Endodermal cell (in vitro differentiated cells): ENCODE data around the gene PIEZO2. TPM values are rescaled to one million over a fixed set of nuclear protein-coding genes. Genes with fewer than 3 reads are reported as not detected.

Source experiments
- DNase-seq: peaks from one replicate; pipeline ENCODE4 v3.0.0-alpha.2; 2017
- H3K27ac ChIP-seq: 2 replicates; pipeline ENCODE4 v1.5.1; 2013; ENCODE audit warnings: mild to moderate bottlenecking, low read depth, low read length, moderate library complexity
- H3K27me3 ChIP-seq: 2 replicates; pipeline ENCODE4 v1.6.1; 2013; ENCODE audit warnings: mild to moderate bottlenecking, low read length, moderate library complexity; ENCODE audit not compliant: insufficient read depth, control insufficient read depth, poor library complexity, severe bottlenecking
- H3K36me3 ChIP-seq: 2 replicates; pipeline ENCODE4 v1.7.0; 2013; ENCODE audit warnings: mild to moderate bottlenecking, low read length, moderate library complexity; ENCODE audit not compliant: control insufficient read depth, insufficient read depth
- H3K4me1 ChIP-seq: one replicate; pipeline ENCODE4 v1.7.0; 2013; ENCODE audit warnings: low read length; ENCODE audit not compliant: control insufficient read depth, insufficient read depth
- H3K4me3 ChIP-seq: 2 replicates; pipeline ENCODE4 v1.5.1; 2013; ENCODE audit warnings: mild to moderate bottlenecking, low read length, moderate library complexity
- H3K9ac ChIP-seq: 2 replicates; pipeline ENCODE4 v1.6.1; 2013; ENCODE audit warnings: mild to moderate bottlenecking, low read length, moderate library complexity; ENCODE audit not compliant: poor library complexity, severe bottlenecking; ENCODE audit errors: extremely low read depth
- H3K9me3 ChIP-seq: 2 replicates; pipeline ENCODE4 v1.6.1; 2013; ENCODE audit warnings: mild to moderate bottlenecking, low read length, moderate library complexity; ENCODE audit not compliant: control insufficient read depth
- H3K27ac Mint-ChIP-seq: 2 replicates; pipeline ENCODE4 v1.8.0; 2020; ENCODE audit warnings: mixed read lengths
- H3K27me3 Mint-ChIP-seq: 2 replicates; pipeline ENCODE4 v1.8.0; 2021; ENCODE audit warnings: mild to moderate bottlenecking, mixed read lengths; ENCODE audit not compliant: insufficient read depth
- H3K36me3 Mint-ChIP-seq: 2 replicates; pipeline ENCODE4 v1.8.0; 2020; ENCODE audit warnings: low read depth, mixed read lengths
- H3K4me1 Mint-ChIP-seq: 2 replicates; pipeline ENCODE4 v1.8.0; 2020; ENCODE audit warnings: mixed read lengths
- H3K4me3 Mint-ChIP-seq: 2 replicates; pipeline ENCODE4 v1.8.0; 2020; ENCODE audit warnings: mild to moderate bottlenecking, moderate library complexity, mixed read lengths
- H3K9me3 Mint-ChIP-seq: 2 replicates; pipeline ENCODE4 v1.8.0; 2020; ENCODE audit warnings: mild to moderate bottlenecking, mixed read lengths
- WGBS, 2 experiments: methylation state at CpG; one replicate each; pipeline versions ENCODE4 v1.1.5 to v1.1.7; 2013; ENCODE audit warnings: missing lambda C conversion rate in 2 of 2, mixed read lengths in 1 of 2; ENCODE audit not compliant: insufficient coverage in 1 of 2, insufficient read length in 1 of 2; 5-methylcytosine and 5-hydroxymethylcytosine counted together
- total RNA-seq, 2 donors: library from RNA; stranded (reverse); fragmentation: NEBNext Ultra II Directional in 1 of 2; extraction: Animal tissue kit (Norgen Biotek cat#: 25700) in 1 of 2; gene quantifications; 2 replicates in 1 of 2; 3 replicates in 1 of 2; pipeline ENCODE4 v1.2.1, GENCODE V29; 2021
- TF ChIP-seq, protein P1 (sequence below): fragments of 200-600 bp; sonication (generic); conservative IDR thresholded peaks from 2 replicates; pipeline ENCODE4 v1.5.0; 2021; ENCODE audit warnings: antibody characterized with exemption, mild to moderate bottlenecking

PIEZO2 gene
- total RNA-seq, 2 donors from 2014 or later = 7.3 to 12.1 TPM

- 100% methylated on average over 2 of the region's 2 CpGs; no CpG with 5 or more reads in 1 of the 2 experiments for WGBS, 2 experiments
- no peaks in the 10 kb centered on the region for H3K36me3 Mint-ChIP-seq
These were observed 163.7 kb downstream of the PIEZO2 start for GRCh38 chr18:10985689-10986088.

GRCh38 chr18:10979411-10979810, 170.0 kb downstream of the PIEZO2 start:
- H3K9me3 Mint-ChIP-seq = peaks cover 19% of the 10 kb centered on the region
- H3K4me1 Mint-ChIP-seq = no peaks in the 10 kb centered on the region
- Histone ChIP-seq H3K4me3 (no peak overlapping the region), H3K4me1 (no peaks in the 10 kb centered on the region), H3K9ac (no peak overlapping the region), H3K27ac (no peak overlapping the region), H3K36me3 (peaks cover 4% of the 10 kb centered on the region), H3K27me3 (no peaks in the 10 kb centered on the region), H3K9me3 (peaks cover 6% of the 10 kb centered on the region)
- TF ChIP-seq, protein P1, sequence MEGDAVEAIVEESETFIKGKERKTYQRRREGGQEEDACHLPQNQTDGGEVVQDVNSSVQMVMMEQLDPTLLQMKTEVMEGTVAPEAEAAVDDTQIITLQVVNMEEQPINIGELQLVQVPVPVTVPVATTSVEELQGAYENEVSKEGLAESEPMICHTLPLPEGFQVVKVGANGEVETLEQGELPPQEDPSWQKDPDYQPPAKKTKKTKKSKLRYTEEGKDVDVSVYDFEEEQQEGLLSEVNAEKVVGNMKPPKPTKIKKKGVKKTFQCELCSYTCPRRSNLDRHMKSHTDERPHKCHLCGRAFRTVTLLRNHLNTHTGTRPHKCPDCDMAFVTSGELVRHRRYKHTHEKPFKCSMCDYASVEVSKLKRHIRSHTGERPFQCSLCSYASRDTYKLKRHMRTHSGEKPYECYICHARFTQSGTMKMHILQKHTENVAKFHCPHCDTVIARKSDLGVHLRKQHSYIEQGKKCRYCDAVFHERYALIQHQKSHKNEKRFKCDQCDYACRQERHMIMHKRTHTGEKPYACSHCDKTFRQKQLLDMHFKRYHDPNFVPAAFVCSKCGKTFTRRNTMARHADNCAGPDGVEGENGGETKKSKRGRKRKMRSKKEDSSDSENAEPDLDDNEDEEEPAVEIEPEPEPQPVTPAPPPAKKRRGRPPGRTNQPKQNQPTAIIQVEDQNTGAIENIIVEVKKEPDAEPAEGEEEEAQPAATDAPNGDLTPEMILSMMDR = no peak
- no peaks in the 10 kb centered on the region for H3K36me3 Mint-ChIP-seq
- H3K4me3 Mint-ChIP-seq = no peak overlapping the region
- H3K27ac Mint-ChIP-seq = no peak overlapping the region
- H3K27me3 Mint-ChIP-seq = no peaks in the 10 kb centered on the region
- WGBS, 2 experiments = 97 to 100% methylated on average over 3 to 5 of the region's 7 CpGs
- DNase-seq = no peak

More at GRCh38 chr18:10985689-10986088, 163.7 kb downstream of the PIEZO2 start:
- H3K27ac Mint-ChIP-seq = no peak overlapping the region
- H3K27me3 ChIP-seq = no peaks in the 10 kb centered on the region
- peaks cover 32% of the 10 kb centered on the region for H3K9me3 ChIP-seq
- no peaks in the 10 kb centered on the region for H3K27me3 Mint-ChIP-seq
- peaks cover 41% of the 10 kb centered on the region for H3K9me3 Mint-ChIP-seq
- TF ChIP-seq, protein P1 = no peak
- no peak overlapping the region for H3K4me3 Mint-ChIP-seq
- H3K4me1 ChIP-seq = no peaks in the 10 kb centered on the region
- H3K9ac ChIP-seq = no peak overlapping the region
- DNase-seq = no peak
- H3K4me1 Mint-ChIP-seq = no peaks in the 10 kb centered on the region
- H3K27ac ChIP-seq = no peak overlapping the region
- no peaks in the 10 kb centered on the region for H3K36me3 ChIP-seq
- H3K4me3 ChIP-seq = no peak overlapping the region

DNA sequence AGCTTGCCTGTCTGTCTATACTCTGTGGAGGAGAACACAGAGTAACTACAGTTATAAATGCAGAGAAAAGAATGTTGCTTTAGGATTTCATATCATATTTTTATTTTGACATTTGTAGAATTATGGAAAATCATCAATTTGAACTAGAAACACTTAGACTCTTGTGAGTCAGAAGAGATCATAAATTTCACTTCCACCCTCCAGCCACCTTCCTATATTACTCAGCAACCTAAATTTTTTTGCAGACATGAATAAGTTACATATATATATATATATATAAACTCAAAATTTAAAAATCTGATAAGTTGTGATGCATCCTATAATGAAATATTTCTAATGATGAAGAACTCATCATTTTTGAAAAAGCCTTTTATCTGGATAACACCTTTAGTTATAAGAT, 172.3 kb downstream of the PIEZO2 start:
- no peaks in the 10 kb centered on the region for H3K4me1 ChIP-seq
- H3K27me3 ChIP-seq = no peaks in the 10 kb centered on the region
- no peak overlapping the region for H3K9ac ChIP-seq
- H3K36me3 ChIP-seq = peaks cover 8% of the 10 kb centered on the region
- H3K27me3 Mint-ChIP-seq = no peaks in the 10 kb centered on the region
- H3K27ac Mint-ChIP-seq = no peak overlapping the region
- H3K36me3 Mint-ChIP-seq = no peaks in the 10 kb centered on the region
- no peak overlapping the region for H3K4me3 ChIP-seq
- TF ChIP-seq, protein P1 = no peak
- peaks cover 3% of the 10 kb centered on the region for H3K9me3 Mint-ChIP-seq
- H3K9me3 ChIP-seq = no peaks in the 10 kb centered on the region
- no peak overlapping the region for H3K4me3 Mint-ChIP-seq
- H3K4me1 Mint-ChIP-seq = no peaks in the 10 kb centered on the region
- no peak for DNase-seq
- H3K27ac ChIP-seq = no peak overlapping the region
